ENCODE measurements around the gene SLC44A3. TPM values are rescaled to one million over a fixed set of nuclear protein-coding genes. Genes with fewer than 3 reads are reported as not detected.

SLC44A3 gene
- total and polyA plus RNA-seq, 9 of the 15 experiments (the other 6 are each of a cell fraction or from before 2014, with no cell fraction given): not detected

Other genes starting within 250 kb of the SLC44A3 start
- gene CNN3, start 106.8 kb downstream of the SLC44A3 start, total RNA-seq (2014; rRNA removed): 0.32 TPM in 1 of 2 replicates, not detected in the other
- 0.18 TPM in 1 of 2 replicates, not detected in the other for gene CNN3, start 106.8 kb downstream of the SLC44A3 start, total RNA-seq (2014; rRNA removed; fragmentation: Illumina TruSeq; extraction: Trizol)
- gene CNN3, start 106.8 kb downstream of the SLC44A3 start, total RNA-seq (2015; rRNA removed; fragmentation: Illumina TruSeq; extraction: Trizol): not detected in 2 replicates
- 0.56 and 0.62 TPM in 2 replicates for gene CNN3, start 106.8 kb downstream of the SLC44A3 start, total RNA-seq (2021)
- gene CNN3, start 106.8 kb downstream of the SLC44A3 start, polyA plus RNA-seq (2011; rRNA removed): 0.08 TPM in 1 of 2 replicates, not detected in the other
- not detected in 2 replicates for gene CNN3, start 106.8 kb downstream of the SLC44A3 start, polyA plus RNA-seq (2014; fragmentation: Illumina TruSeq; extraction: Trizol)
- gene CNN3, start 106.8 kb downstream of the SLC44A3 start, polyA plus RNA-seq (2014; fragmentation: Nextera tagmentation; extraction: Ambion mirVana): under 1 TPM in 1 of 2 experiments, not detected in 1; 0.06 TPM
- 0.12 TPM in 1 of 2 replicates, not detected in the other for gene CNN3, start 106.8 kb downstream of the SLC44A3 start, polyA plus RNA-seq (2014; rRNA removed)

Data from K562 (cell line).